Adrenal gland (tissue), 5 donors: ENCODE measurements around the gene WWP2.

ENCODE experiments used
- CTCF ChIP-seq, 6 experiments: fragments of 450-650 bp in 4 of 6; fragments of 200-600 bp in 2 of 6; sonication (generic) in 1 of 6; IDR thresholded peaks; 1 replicate in 5 of 6; 2 replicates in 1 of 6; pipeline versions ENCODE4 v1.5.1 to v1.8.0; 2016 to 2021; ENCODE audit warnings: antibody characterized with exemption in 6 of 6, mild to moderate bottlenecking in 2 of 6, moderate library complexity in 1 of 6
- POLR2A ChIP-seq, 2 donors: fragments of 450-650 bp; IDR thresholded peaks; one replicate each; pipeline ENCODE4 v1.6.1; 2017; ENCODE audit warnings: antibody characterized with exemption in 2 of 2, mild to moderate bottlenecking in 2 of 2, moderate library complexity in 1 of 2
- donor health status: DM: no; HTN: no; CAD: no.

- TF ChIP-seq CTCF (IDR thresholded peaks at IDR 0.05) (no peak), POLR2A (IDR thresholded peaks at IDR 0.05) (no peak)
These were observed 30.0 kb upstream of the WWP2 start for GRCh38 chr16:69732101-69732500.
